ENCODE data around the gene PAQR9.

PAQR9 gene

DNA sequence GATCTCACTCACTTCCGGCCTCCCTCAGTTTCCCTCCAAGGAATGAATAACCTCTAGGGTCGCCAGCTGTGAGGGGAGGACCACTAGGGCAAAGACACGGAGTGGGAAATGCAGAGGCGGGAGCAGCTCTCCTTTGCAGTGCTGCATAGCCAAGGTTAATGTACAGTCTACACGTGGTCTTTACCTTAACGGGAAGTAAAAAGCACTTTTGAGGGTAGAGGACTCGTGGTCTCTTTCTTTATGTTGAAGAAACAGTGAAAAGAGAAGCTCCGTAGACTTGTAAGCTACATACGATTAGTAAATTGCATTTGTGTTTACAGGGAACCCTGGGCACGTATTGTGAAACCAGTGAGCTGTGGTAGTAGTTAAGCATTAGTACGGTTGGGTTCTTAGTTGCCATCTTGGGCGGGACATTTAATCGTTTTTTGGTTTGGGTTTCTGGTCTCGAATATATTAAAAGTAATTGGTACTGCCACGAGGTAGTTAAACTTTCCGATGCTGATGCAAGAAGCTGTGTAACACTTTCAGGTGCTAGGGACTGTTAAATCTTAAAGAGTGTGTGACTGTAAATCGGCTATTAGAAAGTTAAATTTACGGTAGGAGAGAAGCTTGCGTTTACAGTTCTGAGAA is 38.7 kb upstream of the PAQR9 start:
- in situ Hi-C loops (cut with MboI; ENCODE audit: low pct_unique_long_range_greater_than_20kb, low sequenced_read_pairs, unreplicated experiment) = no loop called here
- DNase-seq (ENCODE audit: low spot score) = peak; percentile 35
- TF ChIP-seq, protein P1, sequence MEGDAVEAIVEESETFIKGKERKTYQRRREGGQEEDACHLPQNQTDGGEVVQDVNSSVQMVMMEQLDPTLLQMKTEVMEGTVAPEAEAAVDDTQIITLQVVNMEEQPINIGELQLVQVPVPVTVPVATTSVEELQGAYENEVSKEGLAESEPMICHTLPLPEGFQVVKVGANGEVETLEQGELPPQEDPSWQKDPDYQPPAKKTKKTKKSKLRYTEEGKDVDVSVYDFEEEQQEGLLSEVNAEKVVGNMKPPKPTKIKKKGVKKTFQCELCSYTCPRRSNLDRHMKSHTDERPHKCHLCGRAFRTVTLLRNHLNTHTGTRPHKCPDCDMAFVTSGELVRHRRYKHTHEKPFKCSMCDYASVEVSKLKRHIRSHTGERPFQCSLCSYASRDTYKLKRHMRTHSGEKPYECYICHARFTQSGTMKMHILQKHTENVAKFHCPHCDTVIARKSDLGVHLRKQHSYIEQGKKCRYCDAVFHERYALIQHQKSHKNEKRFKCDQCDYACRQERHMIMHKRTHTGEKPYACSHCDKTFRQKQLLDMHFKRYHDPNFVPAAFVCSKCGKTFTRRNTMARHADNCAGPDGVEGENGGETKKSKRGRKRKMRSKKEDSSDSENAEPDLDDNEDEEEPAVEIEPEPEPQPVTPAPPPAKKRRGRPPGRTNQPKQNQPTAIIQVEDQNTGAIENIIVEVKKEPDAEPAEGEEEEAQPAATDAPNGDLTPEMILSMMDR (IDR thresholded peaks at IDR 0.05; ENCODE audit: extremely low read depth, insufficient read depth, missing control alignments) = no peak

DNA sequence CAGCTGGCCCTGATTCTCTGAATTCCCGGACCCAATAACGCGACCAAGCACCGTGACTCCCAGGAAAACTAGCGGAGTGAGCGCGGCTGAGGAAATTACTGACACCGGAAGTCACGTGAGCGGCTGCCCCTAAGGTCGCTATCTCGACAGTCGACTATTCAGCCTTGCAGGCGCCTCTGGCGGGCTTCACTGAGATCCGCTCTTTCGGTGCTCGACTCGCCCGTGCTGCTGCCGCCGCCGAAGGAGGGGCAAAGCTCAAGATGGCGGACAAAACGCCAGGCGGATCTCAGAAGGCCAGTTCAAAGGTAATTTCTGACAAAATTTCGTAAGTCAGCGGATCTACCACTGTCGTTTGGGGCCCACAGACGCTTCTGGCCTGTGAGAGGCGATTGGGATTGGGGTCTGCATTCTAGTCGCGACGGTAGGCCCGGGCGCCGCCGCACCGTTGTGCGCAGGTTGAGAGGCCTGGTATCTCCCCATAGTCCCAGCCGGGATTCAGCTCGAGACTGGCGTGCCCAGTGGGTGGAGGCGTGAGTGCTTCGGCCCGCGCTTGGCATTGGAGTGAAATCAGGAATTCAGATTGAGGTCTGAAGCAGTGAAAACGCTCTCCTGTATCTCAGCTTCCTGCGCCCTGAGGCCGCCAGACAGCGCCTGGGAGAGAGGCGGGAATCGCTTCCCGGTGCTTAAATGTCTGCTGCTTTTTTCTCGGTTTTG is 38.1 kb upstream of the PAQR9 start, which contains the start of gene U2SURP:
Gene U2SURP, plus strand, starts transcription at position 202 of the 714 bp plus-strand sequence. Its CDS starts 59 bp downstream, at position 261.
- in situ Hi-C loops (cut with MboI; ENCODE audit: low pct_unique_long_range_greater_than_20kb, low sequenced_read_pairs, unreplicated experiment) = no loop called here
- TF ChIP-seq, protein P1 (IDR thresholded peaks at IDR 0.05; ENCODE audit: extremely low read depth, insufficient read depth, missing control alignments) = no peak
- DNase-seq (ENCODE audit: low spot score) = peak; percentile 92

DNA sequence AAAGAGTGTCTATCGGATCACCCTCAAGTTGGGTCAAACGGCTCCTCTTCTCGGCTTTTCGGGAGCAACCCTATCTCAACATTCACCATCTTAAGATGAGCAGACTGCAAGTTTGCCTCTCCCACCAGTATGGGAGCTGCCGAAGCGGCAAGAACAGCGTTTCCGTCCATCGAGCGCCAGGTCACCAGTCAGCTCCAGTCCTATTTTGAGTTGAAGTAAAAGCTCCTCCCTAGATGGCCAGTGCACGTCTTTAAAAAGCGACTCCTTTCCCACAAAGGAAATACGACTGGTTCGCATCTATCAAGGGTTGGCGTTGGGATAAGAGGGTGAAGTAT is 37.5 kb upstream of the PAQR9 start:
- TF ChIP-seq, protein P1 (IDR thresholded peaks at IDR 0.05; ENCODE audit: extremely low read depth, insufficient read depth, missing control alignments) = no peak
- DNase-seq (ENCODE audit: low spot score) = peak; percentile 80
- in situ Hi-C loops (cut with MboI; ENCODE audit: low pct_unique_long_range_greater_than_20kb, low sequenced_read_pairs, unreplicated experiment) = no loop called here

DNA sequence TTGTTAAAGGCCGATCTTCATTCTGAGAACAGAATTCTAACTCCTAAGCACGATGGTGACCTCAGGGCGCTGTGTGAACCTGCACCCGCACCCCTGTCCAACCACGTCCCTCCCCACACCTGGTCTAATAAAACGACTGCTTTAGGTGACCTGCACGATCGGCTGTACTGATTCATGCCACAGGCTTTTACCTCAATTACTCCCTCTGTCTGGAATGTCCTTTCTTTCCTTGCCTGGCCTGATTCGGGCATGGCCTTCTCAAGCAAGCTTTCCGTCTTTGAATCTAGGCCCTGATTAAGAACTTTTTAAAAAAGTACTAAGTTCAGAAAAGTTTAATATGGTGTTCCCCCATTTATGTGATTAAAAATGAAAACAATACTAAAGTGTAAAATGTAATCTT is 37.1 kb upstream of the PAQR9 start:
- TF ChIP-seq, protein P1 (IDR thresholded peaks at IDR 0.05; ENCODE audit: extremely low read depth, insufficient read depth, missing control alignments) = no peak
- no peak for DNase-seq (ENCODE audit: low spot score)
- in situ Hi-C loops (cut with MboI; ENCODE audit: low pct_unique_long_range_greater_than_20kb, low sequenced_read_pairs, unreplicated experiment) = no loop called here

DNA sequence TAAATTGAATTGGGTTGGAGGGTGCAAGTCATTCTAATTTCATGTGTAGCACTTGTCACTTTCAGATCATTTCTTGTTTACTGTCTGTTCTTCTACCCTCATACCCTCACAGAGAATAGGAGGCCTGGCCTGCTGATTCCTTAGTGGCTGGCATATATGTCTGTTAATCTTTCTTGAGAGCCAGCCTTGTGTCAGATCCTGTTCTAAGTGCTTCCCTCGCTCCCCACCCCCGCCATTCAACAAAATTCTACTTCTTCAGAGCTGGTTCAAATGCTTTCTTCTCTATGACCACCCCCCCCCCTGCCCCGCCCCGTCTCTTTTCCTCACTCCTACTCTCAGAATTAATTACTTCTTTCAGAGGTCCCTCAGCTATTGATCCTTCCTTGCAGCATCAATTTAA is 36.4 kb upstream of the PAQR9 start:
- TF ChIP-seq, protein P1 (IDR thresholded peaks at IDR 0.05; ENCODE audit: extremely low read depth, insufficient read depth, missing control alignments) = no peak
- in situ Hi-C loops (cut with MboI; ENCODE audit: low pct_unique_long_range_greater_than_20kb, low sequenced_read_pairs, unreplicated experiment) = loop anchor here (10.0 to 25.0 kb wide), 2 partner anchors 175 to 413 kb away; partner anchors contain the start of genes ATR and PLS1
- DNase-seq (ENCODE audit: low spot score) = no peak

DNA sequence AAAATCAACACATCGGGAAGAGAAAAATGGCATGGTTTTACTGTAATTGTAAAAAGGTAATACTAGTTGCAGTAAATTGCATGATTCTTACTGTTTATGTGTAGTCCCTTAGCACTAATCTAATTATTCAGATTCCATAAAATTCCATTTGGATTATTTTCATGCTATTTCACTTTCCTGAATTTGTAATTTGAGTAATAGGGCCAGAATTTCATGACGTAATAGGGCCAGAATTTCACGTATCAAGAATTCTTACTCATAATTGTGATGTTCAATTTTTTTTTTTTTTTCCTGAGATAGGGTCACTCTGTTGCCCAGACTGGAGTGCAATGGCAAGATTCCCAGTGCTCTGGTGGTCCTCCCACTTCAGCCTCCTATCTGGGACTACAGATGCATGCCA is 35.0 kb upstream of the PAQR9 start:
- no peak for DNase-seq (ENCODE audit: low spot score)
- in situ Hi-C loops (cut with MboI; ENCODE audit: low pct_unique_long_range_greater_than_20kb, low sequenced_read_pairs, unreplicated experiment) = loop anchor here (10.0 to 25.0 kb wide), 2 partner anchors 174 to 411 kb away; partner anchors contain the start of genes ATR and PLS1

More for the DNA sequence above, 35.0 kb upstream of the PAQR9 start:
- TF ChIP-seq, protein P1 (IDR thresholded peaks at IDR 0.05; ENCODE audit: extremely low read depth, insufficient read depth, missing control alignments) = no peak

All from GM13977 (cell line).